GM12891 (cell line): Measurements from ENCODE around the gene ANKK1.

Experiments used
- DNase-seq: peaks from one replicate; pipeline ENCODE4 v3.0.0; 2011; ENCODE audit warnings: low spot score; ENCODE audit not compliant: insufficient read length
- FAIRE-seq: peaks from 2 replicates; lab custom pipeline; 2011; peaks lifted over from hg19 to GRCh38; lab: Jason Lieb, UNC
- PAX5 ChIP-seq: IDR thresholded peaks from 2 replicates; pipeline ENCODE4 v1.6.1; 2011; ENCODE audit warnings: low read length, moderate library complexity, mild to moderate bottlenecking; ENCODE audit not compliant: insufficient read depth, severe bottlenecking
- POLR2A ChIP-seq: IDR thresholded peaks from 2 replicates; pipeline ENCODE4 v1.6.1; 2011; ENCODE audit warnings: low read depth, low read length, control low read depth
- POLR2AphosphoS5 ChIP-seq: IDR thresholded peaks from 2 replicates; pipeline ENCODE4 v1.6.1; 2011; ENCODE audit warnings: low read depth, low read length, control low read depth
- POU2F2 ChIP-seq: IDR thresholded peaks from 2 replicates; pipeline ENCODE4 v1.6.1; 2011; ENCODE audit warnings: low read depth, mild to moderate bottlenecking, control low read depth, low read length, moderate library complexity
- SPI1 ChIP-seq: IDR thresholded peaks from 2 replicates; pipeline ENCODE4 v1.6.1; 2011; ENCODE audit warnings: low read depth, low read length, control low read depth
- TAF1 ChIP-seq: IDR thresholded peaks from 2 replicates; pipeline ENCODE4 v1.6.1; 2011; ENCODE audit warnings: low read depth, low read length, control low read depth

The ANKK1 gene

DNA sequence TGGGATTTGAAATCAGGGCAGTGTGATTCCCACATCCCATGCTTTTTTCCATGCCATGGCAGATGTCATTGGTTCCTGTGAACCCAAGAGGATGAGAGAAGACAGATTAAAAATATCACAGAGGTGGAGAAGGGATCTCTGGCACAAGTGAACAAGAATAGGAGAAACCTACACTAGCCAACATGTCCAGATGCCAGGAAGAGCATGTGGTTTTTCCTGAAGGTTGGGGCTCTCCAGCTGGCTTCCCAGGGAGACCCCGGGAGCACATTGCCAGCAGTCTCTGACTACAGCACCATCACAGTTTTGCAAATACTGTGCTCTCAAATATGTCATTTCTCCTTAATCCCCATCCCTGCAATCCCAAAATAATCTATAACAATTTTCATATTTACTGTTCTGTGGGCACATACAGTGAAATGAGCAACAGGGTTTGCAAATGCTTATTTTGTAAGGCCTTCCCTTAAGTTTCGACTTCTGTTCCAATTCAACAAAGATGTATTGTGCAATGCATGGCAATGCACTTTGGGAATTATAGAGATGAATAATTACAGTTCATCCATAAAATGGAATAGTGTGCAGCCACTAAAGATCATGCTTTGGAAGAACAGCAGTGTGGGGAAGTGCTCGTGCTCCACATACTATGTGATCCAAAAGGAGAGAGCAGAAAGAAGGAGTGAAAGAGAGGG, 4.8 kb downstream of the ANKK1 start:
- TF ChIP-seq POLR2A (no peak), PAX5 (no peak), POLR2AphosphoS5 (no peak), SPI1 (no peak), TAF1 (no peak)

DNA sequence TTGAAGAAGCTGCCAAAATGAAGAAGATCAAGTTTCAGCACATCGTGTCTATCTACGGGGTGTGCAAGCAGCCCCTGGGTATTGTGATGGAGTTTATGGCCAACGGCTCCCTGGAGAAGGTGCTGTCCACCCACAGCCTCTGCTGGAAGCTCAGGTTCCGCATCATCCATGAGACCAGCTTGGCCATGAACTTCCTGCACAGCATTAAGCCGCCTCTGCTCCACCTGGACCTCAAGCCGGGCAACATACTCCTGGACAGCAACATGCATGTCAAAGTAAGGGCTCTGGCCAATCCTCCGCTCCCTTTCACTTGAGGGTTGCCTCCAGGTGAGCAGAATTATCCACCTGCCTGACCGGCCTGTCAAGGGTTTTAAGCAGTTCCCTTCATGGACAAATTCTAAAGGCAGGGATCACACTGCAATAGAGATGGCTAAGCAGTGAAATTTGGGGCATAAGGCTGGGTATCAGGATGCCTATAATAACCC, 6.0 kb downstream of the ANKK1 start:
- no peak for TF ChIP-seq POLR2A
- no peak for TF ChIP-seq TAF1
- TF ChIP-seq POU2F2: no peak
- TF ChIP-seq SPI1: no peak
- TF ChIP-seq POLR2AphosphoS5: no peak
- TF ChIP-seq PAX5: no peak
- FAIRE-seq: no peak
- DNase-seq: no peak

More for the DNA sequence above, 4.8 kb downstream of the ANKK1 start:
- FAIRE-seq (no peak), DNase-seq (no peak)

DNA sequence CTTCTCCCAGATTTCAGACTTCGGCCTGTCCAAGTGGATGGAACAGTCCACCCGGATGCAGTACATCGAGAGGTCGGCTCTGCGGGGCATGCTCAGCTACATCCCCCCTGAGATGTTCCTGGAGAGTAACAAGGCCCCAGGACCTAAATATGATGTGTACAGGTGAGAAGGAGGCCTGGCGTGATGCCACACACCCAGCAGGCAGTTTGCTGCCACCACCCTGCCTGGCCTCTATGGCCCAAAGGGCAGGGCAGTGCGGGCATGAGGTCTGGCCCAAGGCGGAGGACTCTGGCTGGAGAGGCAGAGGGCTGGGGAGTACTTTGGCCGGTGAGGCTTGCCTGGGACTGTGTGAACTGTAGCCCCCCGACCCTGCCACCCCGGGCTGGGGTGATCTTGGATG, 7.3 kb downstream of the ANKK1 start:
- TF ChIP-seq TAF1 (no peak), PAX5 (no peak), POLR2AphosphoS5 (no peak), POLR2A (no peak), POU2F2 (no peak), SPI1 (no peak)
- no peak for FAIRE-seq
- DNase-seq: no peak

DNA sequence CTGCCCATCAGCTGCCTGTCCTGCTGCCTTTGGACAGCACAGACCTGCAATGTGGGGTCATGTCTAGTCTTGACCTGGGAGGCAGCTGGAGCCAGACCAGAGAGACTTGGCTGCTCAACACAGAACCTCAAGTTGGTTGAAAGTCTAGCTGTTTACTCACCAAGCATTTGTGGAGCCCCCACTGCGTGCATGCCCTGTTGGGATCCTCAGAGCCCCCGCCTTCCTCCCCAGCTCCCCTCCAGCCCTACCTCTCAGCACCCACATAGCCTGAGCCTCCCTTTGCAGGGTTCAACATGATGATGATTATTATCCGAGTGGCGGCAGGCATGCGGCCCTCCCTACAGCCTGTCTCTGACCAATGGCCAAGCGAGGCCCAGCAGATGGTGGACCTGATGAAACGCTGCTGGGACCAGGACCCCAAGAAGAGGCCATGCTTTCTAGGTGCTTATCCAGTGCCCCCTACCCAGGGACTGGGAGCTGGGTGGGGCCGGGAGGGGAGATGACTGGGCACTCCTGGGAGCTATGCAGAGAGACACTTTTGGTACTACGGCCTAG, 8.3 kb downstream of the ANKK1 start:
- TF ChIP-seq TAF1: no peak
- TF ChIP-seq POLR2AphosphoS5: no peak
- no peak for TF ChIP-seq PAX5
- TF ChIP-seq POLR2A: no peak
- TF ChIP-seq SPI1: no peak
- no peak for TF ChIP-seq POU2F2
- DNase-seq (no peak), FAIRE-seq (no peak)

DNA sequence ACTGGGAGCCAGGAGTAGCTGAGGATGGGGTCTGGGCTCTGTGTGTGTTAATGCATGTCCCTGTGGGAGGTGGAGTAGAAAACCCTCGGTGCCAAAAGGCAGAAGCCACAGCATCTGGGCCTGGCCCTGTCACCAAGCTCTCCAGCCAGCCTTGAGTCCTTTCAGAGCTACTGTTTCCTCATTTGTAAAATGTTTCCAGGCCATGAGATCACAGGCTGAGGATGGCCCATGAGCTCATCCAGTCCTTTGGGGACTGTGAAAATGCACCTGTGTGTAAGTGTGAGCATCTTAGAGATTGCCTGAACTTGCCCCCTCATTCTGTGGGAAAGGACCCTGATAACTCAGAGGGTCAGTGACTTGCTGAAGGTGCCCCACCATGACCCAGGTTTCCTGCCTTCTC, 9.1 kb downstream of the ANKK1 start:
- DNase-seq (no peak), FAIRE-seq (no peak)
- no peak for TF ChIP-seq POU2F2

DNA sequence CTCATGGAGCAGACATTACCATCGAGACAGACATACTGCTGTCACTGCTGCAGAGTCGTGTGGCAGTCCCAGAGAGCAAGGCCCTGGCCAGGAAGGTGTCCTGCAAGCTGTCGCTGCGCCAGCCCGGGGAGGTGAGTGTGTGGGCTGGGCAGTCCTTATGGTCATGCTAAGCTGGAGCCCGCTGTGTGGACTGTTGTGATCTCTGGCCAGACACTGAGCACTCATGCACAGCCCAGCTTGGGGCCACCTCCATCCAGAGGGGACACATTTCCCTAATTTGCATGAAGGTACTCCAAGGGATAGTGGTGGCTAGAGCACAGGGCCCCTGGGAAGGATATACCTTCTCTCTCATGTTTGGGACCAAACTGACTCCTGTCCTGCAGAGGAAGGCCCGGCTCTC, 9.6 kb downstream of the ANKK1 start:
- DNase-seq: no peak
- FAIRE-seq: no peak
- TF ChIP-seq SPI1: no peak
- no peak for TF ChIP-seq PAX5
- no peak for TF ChIP-seq POLR2A
- TF ChIP-seq POU2F2: no peak
- no peak for TF ChIP-seq POLR2AphosphoS5
- no peak for TF ChIP-seq TAF1

DNA sequence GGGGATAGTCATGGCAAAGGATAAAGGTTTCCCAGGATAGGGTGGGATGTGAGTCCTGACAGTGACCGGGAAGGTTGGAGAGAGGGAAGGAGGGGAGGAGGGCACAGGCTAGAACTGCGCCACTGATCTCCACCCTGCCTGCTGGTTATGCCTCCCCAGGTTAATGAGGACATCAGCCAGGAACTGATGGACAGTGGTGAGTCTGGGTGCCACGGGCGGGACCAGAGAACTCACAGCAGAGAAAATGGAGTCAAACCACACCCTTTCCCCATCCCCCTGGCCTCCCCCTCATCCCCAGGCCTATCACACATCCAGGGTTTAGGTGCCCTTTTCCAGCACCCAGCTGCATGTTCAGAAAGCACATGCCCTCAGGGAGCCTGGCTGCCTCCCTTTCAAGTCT, 10.2 kb downstream of the ANKK1 start:
- TF ChIP-seq POU2F2: no peak
- TF ChIP-seq SPI1: no peak
- TF ChIP-seq POLR2AphosphoS5: no peak
- no peak for TF ChIP-seq POLR2A
- no peak for TF ChIP-seq PAX5
- TF ChIP-seq TAF1: no peak
- FAIRE-seq (no peak), DNase-seq (no peak)

DNA sequence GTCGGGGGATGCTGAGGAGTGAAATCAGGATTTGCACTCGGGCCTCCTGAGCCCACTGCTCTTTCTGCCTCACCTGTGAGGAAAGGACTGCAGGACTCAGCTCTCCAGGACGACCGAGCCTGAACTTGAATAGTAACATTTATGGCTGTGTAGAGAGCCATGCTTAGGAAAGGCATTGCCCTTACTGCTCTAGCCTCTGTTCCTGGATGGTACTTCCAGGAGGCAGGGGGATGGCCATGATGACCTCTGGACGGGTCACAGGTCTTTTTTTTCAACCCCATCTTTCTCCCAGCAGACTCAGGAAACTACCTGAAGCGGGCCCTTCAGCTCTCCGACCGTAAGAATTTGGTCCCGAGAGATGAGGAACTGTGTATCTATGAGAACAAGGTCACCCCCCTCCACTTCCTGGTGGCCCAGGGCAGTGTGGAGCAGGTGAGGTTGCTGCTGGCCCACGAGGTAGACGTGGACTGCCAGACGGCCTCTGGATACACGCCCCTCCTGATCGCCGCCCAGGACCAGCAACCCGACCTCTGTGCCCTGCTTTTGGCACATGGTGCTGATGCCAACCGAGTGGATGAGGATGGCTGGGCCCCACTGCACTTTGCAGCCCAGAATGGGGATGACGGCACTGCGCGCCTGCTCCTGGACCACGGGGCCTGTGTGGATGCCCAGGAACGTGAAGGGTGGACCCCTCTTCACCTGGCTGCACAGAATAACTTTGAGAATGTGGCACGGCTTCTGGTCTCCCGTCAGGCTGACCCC, 11.3 kb downstream of the ANKK1 start:
- FAIRE-seq (no peak), DNase-seq (no peak)
- no peak for TF ChIP-seq POLR2AphosphoS5
- TF ChIP-seq PAX5: no peak

DNA sequence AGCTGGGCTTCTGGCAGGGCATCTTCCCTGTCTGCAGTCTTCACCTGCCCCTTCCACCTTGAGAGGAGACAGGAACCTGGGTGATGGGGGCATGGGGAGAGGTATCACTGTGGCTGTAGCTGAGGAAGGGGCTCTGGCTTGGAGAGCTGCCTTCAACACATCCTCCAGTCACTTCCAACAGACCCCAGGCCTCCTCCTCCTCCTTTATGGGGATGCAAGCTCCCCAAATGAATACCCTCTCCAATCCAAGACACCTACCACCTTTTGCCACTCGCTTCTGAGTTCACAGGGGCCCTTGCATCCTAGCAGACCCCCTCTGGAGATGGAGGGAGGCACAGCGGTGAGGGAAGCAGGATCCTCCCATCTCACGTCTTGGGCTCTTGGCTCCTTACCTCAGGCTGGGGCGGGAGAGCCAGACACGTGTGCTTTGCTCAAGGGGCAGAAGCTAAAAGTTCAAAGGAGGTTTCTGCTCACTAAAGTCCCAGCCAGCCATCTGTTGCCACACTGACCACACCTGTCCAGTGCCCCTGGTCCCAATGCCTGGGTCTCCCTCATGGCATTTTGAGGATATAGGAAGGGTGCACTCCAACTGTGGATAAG, 13.2 kb downstream of the ANKK1 start:
- no peak for TF ChIP-seq POLR2A
- no peak for TF ChIP-seq POU2F2
- no peak for TF ChIP-seq SPI1
- no peak for TF ChIP-seq TAF1
- TF ChIP-seq PAX5: no peak
- no peak for TF ChIP-seq POLR2AphosphoS5
- DNase-seq: no peak
- FAIRE-seq: no peak

DNA sequence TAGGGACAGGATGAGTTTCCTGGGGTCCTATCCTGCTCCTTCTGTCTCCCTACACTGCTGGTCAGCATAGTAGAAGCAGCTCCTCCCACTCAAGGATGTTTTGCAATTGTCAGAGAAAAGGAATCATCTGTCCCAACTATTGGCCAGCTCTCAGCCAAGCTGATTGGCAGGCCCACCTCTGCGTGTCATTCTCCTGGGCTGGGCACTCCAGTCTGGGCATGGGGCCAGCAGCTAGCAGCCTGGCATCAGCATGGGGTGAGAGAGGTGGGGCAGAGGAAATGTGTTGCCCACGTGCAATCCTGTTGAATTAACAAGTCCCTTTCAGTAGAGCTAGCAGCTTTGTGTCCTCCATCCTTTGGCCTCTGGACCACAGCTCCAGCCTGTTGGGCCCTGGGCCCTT, 14.1 kb downstream of the ANKK1 start:
- FAIRE-seq: no peak
- no peak for DNase-seq
- TF ChIP-seq POLR2AphosphoS5 (no peak), POLR2A (no peak), TAF1 (no peak), SPI1 (no peak), PAX5 (no peak), POU2F2 (no peak)

DNA sequence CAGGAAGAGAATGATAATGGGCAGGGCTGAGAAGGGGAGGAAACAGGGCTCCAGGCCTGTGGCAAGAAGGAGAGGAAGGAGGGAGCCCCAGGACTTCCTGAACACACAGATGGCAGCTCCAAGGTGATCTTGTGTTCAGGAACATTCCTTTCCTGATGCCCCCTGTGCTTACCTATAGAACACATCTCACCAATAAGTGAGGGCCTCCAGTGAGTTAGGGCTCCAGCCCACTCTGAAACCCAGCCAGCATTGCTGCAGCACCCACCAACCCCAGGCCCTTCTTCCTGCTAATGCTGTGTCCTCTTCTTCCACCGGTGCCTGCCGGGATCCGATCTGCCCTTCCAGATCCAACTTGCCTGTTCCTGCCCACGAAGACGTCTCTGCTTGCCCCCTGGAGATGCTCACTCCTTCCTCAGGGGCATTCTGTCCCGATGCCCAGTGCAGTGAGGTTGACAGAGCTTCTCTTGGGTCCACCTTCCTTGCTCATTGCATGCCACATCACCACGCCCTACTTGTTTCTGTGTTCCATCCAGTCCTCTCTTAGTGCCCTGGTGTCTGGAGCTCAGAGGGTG, 17.4 kb downstream of the ANKK1 start:
- FAIRE-seq (no peak), DNase-seq (no peak)
- no peak for TF ChIP-seq POLR2A
- no peak for TF ChIP-seq PAX5
- no peak for TF ChIP-seq TAF1
- no peak for TF ChIP-seq SPI1
- no peak for TF ChIP-seq POU2F2
- TF ChIP-seq POLR2AphosphoS5: no peak
